CD14-positive monocyte (primary cell): ENCODE measurements around the gene B4GALT1. TPM values are rescaled to one million over a fixed set of nuclear protein-coding genes. Genes with fewer than 3 reads are reported as not detected.

Experiments
- DNase-seq, 3 donors: peaks; one replicate each; pipeline ENCODE4 v3.0.0-alpha.2; 2011 to 2022
- H2AFZ ChIP-seq: 2 replicates; pipeline ENCODE4 v1.6.0; 2012; ENCODE audit warnings: mild to moderate bottlenecking, low read depth, low read length, inconsistent platforms; ENCODE audit not compliant: insufficient read depth, poor library complexity, severe bottlenecking
- H3K27ac ChIP-seq, 2 donors: 1 replicate in 1 of 2; 2 replicates in 1 of 2; pipeline ENCODE4 v1.5.1; 2012 to 2013; ENCODE audit warnings: low read length in 2 of 2, control low read depth in 1 of 2, inconsistent platforms in 1 of 2, low read depth in 1 of 2, mild to moderate bottlenecking in 1 of 2
- H3K27me3 ChIP-seq, 2 donors: one replicate each; pipeline versions ENCODE4 v1.6.0 to v1.6.1; 2011 to 2013; ENCODE audit warnings: low read length in 2 of 2; ENCODE audit not compliant: control insufficient read depth in 2 of 2, insufficient read depth in 2 of 2
- H3K36me3 ChIP-seq, 2 donors: replicated peaks in 1 of 2; 1 replicate in 1 of 2; 2 replicates in 1 of 2; pipeline versions ENCODE4 v1.5.1 to v1.6.1; 2012 to 2013; ENCODE audit warnings: low read length in 2 of 2, control low read depth in 1 of 2, inconsistent platforms in 1 of 2, mild to moderate bottlenecking in 1 of 2; ENCODE audit not compliant: insufficient read depth in 2 of 2, control insufficient read depth in 1 of 2
- H3K4me1 ChIP-seq, 2 donors: 1 replicate in 1 of 2; 2 replicates in 1 of 2; pipeline versions ENCODE4 v1.5.1 to v1.6.1; 2012 to 2013; ENCODE audit warnings: low read length in 2 of 2, control low read depth in 1 of 2, inconsistent platforms in 1 of 2, mild to moderate bottlenecking in 1 of 2, moderate library complexity in 1 of 2; ENCODE audit not compliant: insufficient read depth in 2 of 2, control insufficient read depth in 1 of 2
- H3K4me2 ChIP-seq: replicated peaks from 2 replicates; pipeline ENCODE3; 2012; ENCODE audit warnings: low read length, moderate library complexity, mild to moderate bottlenecking; ENCODE audit not compliant: poor library complexity, severe bottlenecking; ENCODE audit errors: extremely low read depth
- H3K4me3 ChIP-seq, 3 experiments: fragments of 200-600 bp in 1 of 3; sonication (generic) in 1 of 3; replicated peaks in 1 of 3; 1 replicate in 2 of 3; 2 replicates in 1 of 3; pipeline ENCODE4 v1.5.1; 2011 to 2013; ENCODE audit warnings: low read length in 3 of 3, mild to moderate bottlenecking in 3 of 3, control low read depth in 2 of 3, low read depth in 2 of 3, inconsistent platforms in 1 of 3, moderate library complexity in 1 of 3
- H3K79me2 ChIP-seq: 2 replicates; pipeline ENCODE4 v1.6.0; 2012; ENCODE audit warnings: mild to moderate bottlenecking, control low read depth, inconsistent platforms, low read length, moderate library complexity; ENCODE audit not compliant: insufficient read depth
- H3K9ac ChIP-seq: 2 replicates; pipeline ENCODE4 v1.6.0; 2017; ENCODE audit warnings: low read length, mild to moderate bottlenecking; ENCODE audit not compliant: insufficient read depth, poor library complexity, severe bottlenecking
- H3K9me3 ChIP-seq, 2 donors: replicated peaks in 1 of 2; 1 replicate in 1 of 2; 2 replicates in 1 of 2; pipeline versions ENCODE4 v1.5.1 to v1.6.1; 2012 to 2013; ENCODE audit warnings: low read length in 2 of 2, control low read depth in 1 of 2; ENCODE audit not compliant: control insufficient read depth in 1 of 2, insufficient read depth in 1 of 2
- H4K20me1 ChIP-seq: 2 replicates; pipeline ENCODE4 v1.6.0; 2012; ENCODE audit warnings: mild to moderate bottlenecking, low read length, control low read depth, moderate library complexity; ENCODE audit not compliant: insufficient read depth
- H3K27ac Mint-ChIP-seq, 7 donors: one replicate each; pipeline ENCODE4 v1.8.0; 2020; ENCODE audit warnings: mild to moderate bottlenecking in 7 of 7, mixed read lengths in 7 of 7, moderate library complexity in 6 of 7, inconsistent platforms in 2 of 7
- H3K27me3 Mint-ChIP-seq, 3 donors: one replicate each; pipeline ENCODE4 v1.8.0; 2021 to 2022; ENCODE audit warnings: low read depth in 3 of 3, mild to moderate bottlenecking in 3 of 3, mixed read lengths in 3 of 3, moderate library complexity in 3 of 3, inconsistent platforms in 1 of 3
- H3K36me3 Mint-ChIP-seq, 2 donors: one replicate each; pipeline ENCODE4 v1.8.0; 2020; ENCODE audit warnings: mixed read lengths in 2 of 2, inconsistent platforms in 1 of 2, mild to moderate bottlenecking in 1 of 2
- H3K4me1 Mint-ChIP-seq: one replicate; pipeline ENCODE4 v1.8.0; 2020; ENCODE audit warnings: mild to moderate bottlenecking, mixed read lengths
- H3K4me3 Mint-ChIP-seq, 2 donors: one replicate each; pipeline ENCODE4 v1.8.0; 2020; ENCODE audit warnings: mild to moderate bottlenecking in 2 of 2, mixed read lengths in 2 of 2, moderate library complexity in 1 of 2
- H3K9me3 Mint-ChIP-seq, 7 donors: one replicate each; pipeline ENCODE4 v1.8.0; 2020 to 2022; ENCODE audit warnings: mixed read lengths in 7 of 7, mild to moderate bottlenecking in 6 of 7, moderate library complexity in 6 of 7, inconsistent platforms in 2 of 7
- CTCF ChIP-seq: fragments of 200-600 bp; IDR thresholded peaks from one replicate; pipeline ENCODE4 v1.8.0; 2022; ENCODE audit warnings: antibody characterized with exemption, mild to moderate bottlenecking
- WGBS: methylation state at CpG from one replicate; pipeline ENCODE4 v1.1.5; 2013; ENCODE audit warnings: missing lambda C conversion rate; ENCODE audit not compliant: insufficient coverage; 5-methylcytosine and 5-hydroxymethylcytosine counted together
- intact Hi-C, 2 donors: fragments of 100-400 bp; cut with micrococcal nuclease; formaldehyde crosslinking; loops; one replicate each; pipeline versions ENCODE4 v1.15.0 to v1.15.1; 2023
- polyA plus RNA-seq, 3 donors: library from polyadenylated mRNA; depleted of rRNA in 1 of 3; unstranded in 2 of 3; stranded (reverse) in 1 of 3; fragments of 300-500 nt in 2 of 3; fragments of >200 nt in 1 of 3; fragmentation: Illumina TruSeq in 2 of 3; gene quantifications; 1 replicate in 2 of 3; 2 replicates in 1 of 3; pipeline ENCODE4 v1.2.3, GENCODE V29; 2012 to 2021

The B4GALT1 gene
- polyA plus RNA-seq, 3 donors: 27.6 to 53.7 (median 38.6) TPM

GRCh38 chr9:33133186-33133585 is 34.0 kb downstream of the B4GALT1 start:
- H3K9me3 ChIP-seq: no peaks in the 10 kb centered on the region
- H3K36me3 Mint-ChIP-seq: peaks cover 70 to 74% of the 10 kb centered on the region in 2 donors
- no peak overlapping the region for H3K4me2 ChIP-seq
- peaks cover 56 to 65% of the 10 kb centered on the region in 2 donors for H3K4me1 ChIP-seq
- H3K4me1 Mint-ChIP-seq: peaks cover 69% of the 10 kb centered on the region
- DNase-seq: no peak
- peak overlapping the region in 3 of 7 donors; percentile 12 to 64 (median 32) for H3K27ac Mint-ChIP-seq
- no peak overlapping the region for H2AFZ ChIP-seq
- H3K79me2 ChIP-seq: peaks cover 82% of the 10 kb centered on the region
- no peak overlapping the region for H3K9ac ChIP-seq
- no peak for TF ChIP-seq CTCF
- peak overlapping the region in 1 of 2 donors; percentile 17 for H3K27ac ChIP-seq
- H4K20me1 ChIP-seq: peaks cover 92% of the 10 kb centered on the region
- H3K4me3 ChIP-seq: no peak overlapping the region
- H3K9me3 Mint-ChIP-seq: peaks cover 0 to 2% (median 0%) of the 10 kb centered on the region in 7 donors
- H3K27me3 ChIP-seq: no peaks in the 10 kb centered on the region
- H3K4me3 Mint-ChIP-seq: no peak overlapping the region
- H3K27me3 Mint-ChIP-seq: peaks cover 0 to 1% (median 0%) of the 10 kb centered on the region in 3 donors
- intact Hi-C loops: loop anchor here in 1 of 2 donors (5.0 kb wide), 2 partner anchors 51 to 94 kb away; no protein-coding TSS in a partner anchor
- peaks cover 46 to 58% of the 10 kb centered on the region in 2 donors for H3K36me3 ChIP-seq
- WGBS: 95% methylated on average over 6 of the region's 7 CpGs

GRCh38 chr9:33131790-33132772 is 35.1 kb downstream of the B4GALT1 start:
- 86% methylated on average over 8 of the region's 10 CpGs for WGBS
- Histone ChIP-seq H3K9me3 (no peaks in the 10 kb centered on the region), H2AFZ (no peak overlapping the region), H3K4me1 (peaks cover 46 to 54% of the 10 kb centered on the region in 2 donors), H3K27me3 (no peaks in the 10 kb centered on the region), H4K20me1 (peaks cover 91% of the 10 kb centered on the region), H3K9ac (no peak overlapping the region), H3K27ac (peak overlapping the region in 1 of 2 donors; percentile 78), H3K4me3 (no peak overlapping the region), H3K79me2 (peaks cover 71% of the 10 kb centered on the region), H3K36me3 (peaks cover 57 to 68% of the 10 kb centered on the region in 2 donors), H3K4me2 (no peak overlapping the region)
- intact Hi-C loops: loop anchor here in 1 of 2 donors (2.0 to 5.0 kb wide), 3 partner anchors 33 to 95 kb away; no protein-coding TSS in a partner anchor
- Mint-ChIP-seq H3K4me3 (no peak overlapping the region), H3K4me1 (peaks cover 60% of the 10 kb centered on the region), H3K27ac (peak overlapping the region in 6 of 7 donors; percentile 25 to 98 (median 81)), H3K9me3 (peaks cover 0 to 2% (median 0%) of the 10 kb centered on the region in 7 donors), H3K36me3 (peaks cover 81% of the 10 kb centered on the region in 2 donors), H3K27me3 (peaks cover 0 to 1% (median 0%) of the 10 kb centered on the region in 3 donors)
- DNase-seq: no peak
- TF ChIP-seq CTCF: no peak
